Ishikawa (cell line): Measurements from ENCODE around the gene PDE2A.

Experiments
- CEBPB ChIP-seq: IDR thresholded peaks from 2 replicates; pipeline ENCODE4 v1.6.1; 2012
- CREB1 ChIP-seq: IDR thresholded peaks from 2 replicates; pipeline ENCODE4 v1.6.1; 2012; ENCODE audit warnings: low read depth
- EGR1 ChIP-seq: IDR thresholded peaks from 2 replicates; pipeline ENCODE4 v1.6.1; 2012
- EP300 ChIP-seq: IDR thresholded peaks from 2 replicates; pipeline ENCODE4 v1.6.1; 2012; ENCODE audit warnings: borderline replicate concordance
- FOXM1 ChIP-seq: IDR thresholded peaks from 2 replicates; pipeline ENCODE4 v1.6.1; 2012; ENCODE audit warnings: low read depth, borderline replicate concordance
- MAX ChIP-seq: IDR thresholded peaks from 2 replicates; pipeline ENCODE4 v1.6.1; 2012
- NFIC ChIP-seq: IDR thresholded peaks from 2 replicates; pipeline ENCODE4 v1.6.1; 2012
- RAD21 ChIP-seq: IDR thresholded peaks from 2 replicates; pipeline ENCODE4 v1.6.1; 2012; ENCODE audit warnings: low read depth
- REST ChIP-seq: IDR thresholded peaks from 2 replicates; pipeline ENCODE4 v1.6.1; 2012; ENCODE audit warnings: low read depth, mild to moderate bottlenecking
- TAF1 ChIP-seq: IDR thresholded peaks from 2 replicates; pipeline ENCODE4 v1.6.1; 2012; ENCODE audit warnings: low read depth, mild to moderate bottlenecking
- TCF12 ChIP-seq: IDR thresholded peaks from 2 replicates; pipeline ENCODE4 v1.6.1; 2012; ENCODE audit warnings: low read depth
- TEAD4 ChIP-seq: IDR thresholded peaks from 2 replicates; pipeline ENCODE4 v1.6.1; 2012
- YY1 ChIP-seq: IDR thresholded peaks from 2 replicates; pipeline ENCODE4 v1.6.1; 2012; ENCODE audit warnings: low read depth
- ZBTB7A ChIP-seq: IDR thresholded peaks from 2 replicates; pipeline ENCODE4 v1.6.1; 2012; ENCODE audit warnings: low read depth
- TF ChIP-seq, protein P1 (sequence below): IDR thresholded peaks from 2 replicates; pipeline ENCODE4 v1.6.1; 2012

The PDE2A gene

GRCh38 chr11:72661486-72661885 lies 12.7 kb downstream of the PDE2A start:
- TF ChIP-seq TAF1 (no peak), REST (no peak), TCF12 (no peak), MAX (no peak), FOXM1 (no peak), NFIC (no peak), TEAD4 (no peak), ZBTB7A (no peak)

DNA sequence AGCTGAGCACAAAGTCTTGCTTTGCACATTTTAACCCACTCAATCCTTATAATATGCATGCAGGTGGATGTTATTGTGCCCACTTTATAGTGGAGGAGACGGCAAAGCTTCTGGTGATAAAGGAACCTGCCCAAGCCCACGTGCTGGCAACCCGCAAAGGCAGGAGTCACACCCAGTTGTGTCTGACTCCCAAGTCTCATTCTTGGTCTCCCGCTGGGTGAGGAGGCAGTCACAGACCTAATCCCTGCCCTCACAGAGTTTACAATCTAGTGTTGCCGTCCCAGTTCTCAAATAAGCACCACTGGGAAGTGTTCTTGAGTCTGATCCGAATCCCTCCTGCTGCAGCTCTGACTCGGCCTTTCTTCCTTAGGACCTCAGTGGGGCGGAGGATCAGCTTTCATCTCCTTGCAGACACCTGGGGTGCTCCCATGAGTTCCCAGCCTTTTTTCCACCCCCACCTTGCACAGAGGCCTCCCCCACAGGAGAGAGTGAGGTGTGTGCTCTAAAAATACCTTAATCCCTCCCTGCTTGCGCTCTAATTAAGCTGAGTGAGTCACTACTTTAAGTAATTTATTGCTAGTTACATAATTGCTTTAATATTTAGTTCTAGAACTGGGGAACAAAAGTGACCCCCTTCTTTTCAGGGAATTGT lies 15.1 kb downstream of the PDE2A start:
- TF ChIP-seq CEBPB, result no peak
- TF ChIP-seq FOXM1, result no peak
- TF ChIP-seq TEAD4, result no peak
- no peak for TF ChIP-seq YY1
- TF ChIP-seq, protein P1, sequence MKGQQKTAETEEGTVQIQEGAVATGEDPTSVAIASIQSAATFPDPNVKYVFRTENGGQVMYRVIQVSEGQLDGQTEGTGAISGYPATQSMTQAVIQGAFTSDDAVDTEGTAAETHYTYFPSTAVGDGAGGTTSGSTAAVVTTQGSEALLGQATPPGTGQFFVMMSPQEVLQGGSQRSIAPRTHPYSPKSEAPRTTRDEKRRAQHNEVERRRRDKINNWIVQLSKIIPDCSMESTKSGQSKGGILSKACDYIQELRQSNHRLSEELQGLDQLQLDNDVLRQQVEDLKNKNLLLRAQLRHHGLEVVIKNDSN, result no peak
- TF ChIP-seq TCF12, result no peak
- no peak for TF ChIP-seq TAF1
- TF ChIP-seq EGR1, result no peak
- TF ChIP-seq EP300, result no peak
- TF ChIP-seq REST, result no peak
- TF ChIP-seq MAX, result no peak

GRCh38 chr11:72657411-72658100 lies 16.7 kb downstream of the PDE2A start:
- no peak for TF ChIP-seq CEBPB

DNA sequence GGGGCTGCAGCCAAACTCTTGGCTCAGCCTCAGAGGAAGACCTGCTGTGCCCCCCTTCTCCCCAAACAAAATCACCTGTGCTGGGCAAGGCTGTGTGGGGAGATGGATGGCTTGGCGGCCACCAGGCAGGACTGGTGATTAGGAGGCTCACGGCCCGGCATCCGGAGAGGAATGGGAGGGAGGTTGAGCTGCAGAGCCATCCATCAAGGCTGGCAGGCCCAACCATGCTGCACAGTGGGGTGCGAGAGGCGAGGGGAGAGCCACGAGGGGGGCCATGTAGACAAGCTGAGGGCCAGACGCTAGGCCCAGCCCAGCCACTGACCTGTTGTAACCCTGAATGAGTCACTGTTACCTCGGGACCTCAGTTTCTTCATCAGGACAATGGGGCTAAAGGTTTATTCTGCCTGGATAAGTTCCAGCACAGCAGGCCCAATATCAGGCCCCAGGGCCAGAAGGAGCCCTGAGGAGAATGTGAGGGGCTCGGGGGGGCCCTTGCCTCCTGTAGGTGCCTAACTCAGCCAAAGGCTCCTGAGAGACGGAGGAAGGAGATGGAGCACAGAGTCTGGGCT lies 18.2 kb downstream of the PDE2A start:
- TF ChIP-seq EP300 (no peak), NFIC (no peak), ZBTB7A (no peak), EGR1 (no peak), TCF12 (no peak), CEBPB (no peak), TEAD4 (no peak), MAX (no peak), YY1 (no peak)
- TF ChIP-seq, protein P1, result no peak

- TF ChIP-seq CREB1, result no peak
- no peak for TF ChIP-seq NFIC
- TF ChIP-seq TCF12, result no peak
- TF ChIP-seq YY1, result no peak
- TF ChIP-seq CEBPB, result no peak
- TF ChIP-seq REST, result no peak
- no peak for TF ChIP-seq FOXM1
- TF ChIP-seq EGR1, result no peak
- TF ChIP-seq, protein P1, result no peak
- TF ChIP-seq EP300, result no peak
- no peak for TF ChIP-seq RAD21
- no peak for TF ChIP-seq MAX
- no peak for TF ChIP-seq TEAD4
- no peak for TF ChIP-seq TAF1
- TF ChIP-seq ZBTB7A, result no peak
Observed at GRCh38 chr11:72655014-72655413, 19.2 kb downstream of the PDE2A start.
